Cardiac muscle cell (in vitro differentiated cells and primary cell): ENCODE data around the gene ZMYM1. TPM values are rescaled to one million over a fixed set of nuclear protein-coding genes. Genes with fewer than 3 reads are reported as not detected.
"Not testable (repeated sequence)": the region's sequence is repeated elsewhere in the genome, so short reads cannot be mapped to it uniquely, and the experiment has no call there.

ENCODE experiments used
- DNase-seq, 2 donors: peaks; one replicate each; pipeline versions ENCODE4 v3.0.0 to v3.0.0-alpha.2; 2010 to 2017; ENCODE audit warnings: low read depth in 1 of 2, low spot score in 1 of 2
- H3K27ac ChIP-seq: fragments of 200-600 bp; sonication (generic); 2 replicates; pipeline ENCODE4 v1.5.1; 2016
- H3K27me3 ChIP-seq: fragments of 200-600 bp; sonication (generic); 2 replicates; pipeline ENCODE4 v1.6.0; 2016; ENCODE audit warnings: control low read depth
- H3K36me3 ChIP-seq: fragments of 200-600 bp; sonication (generic); 2 replicates; pipeline ENCODE4 v1.5.1; 2016; ENCODE audit warnings: control low read depth
- H3K4me1 ChIP-seq: fragments of 200-600 bp; sonication (generic); 2 replicates; pipeline ENCODE4 v1.8.1; 2017; ENCODE audit warnings: low read depth, mild to moderate bottlenecking, mixed run types
- H3K4me3 ChIP-seq: fragments of 200-600 bp; sonication (generic); 2 replicates; pipeline ENCODE4 v1.5.1; 2016; ENCODE audit warnings: mild to moderate bottlenecking
- H3K9me3 ChIP-seq: fragments of 200-600 bp; sonication (generic); 2 replicates; pipeline ENCODE4 v1.5.1; 2017; ENCODE audit warnings: low read depth, mild to moderate bottlenecking, control low read depth
- polyA plus RNA-seq: library from polyadenylated mRNA; unstranded; fragments of >200 nt; fragmentation: Nextera tagmentation; extraction: Ambion mirVana; gene quantifications from 2 replicates; pipeline ENCODE4 v1.2.1, GENCODE V29; 2016
- total RNA-seq: library from RNA; depleted of rRNA; stranded (reverse); fragments of >200 nt; gene quantifications from 2 replicates; pipeline ENCODE4 v1.2.3, GENCODE V29; 2016
- TF ChIP-seq, protein P1 (sequence below): IDR thresholded peaks from 2 replicates; pipeline ENCODE4 v1.5.1; 2012; ENCODE audit warnings: low read depth, mild to moderate bottlenecking, low read length

Gene ZMYM1
- total and polyA plus RNA-seq, 2 experiments from 2014 or later: 7.5 to 12.2 TPM

DNA sequence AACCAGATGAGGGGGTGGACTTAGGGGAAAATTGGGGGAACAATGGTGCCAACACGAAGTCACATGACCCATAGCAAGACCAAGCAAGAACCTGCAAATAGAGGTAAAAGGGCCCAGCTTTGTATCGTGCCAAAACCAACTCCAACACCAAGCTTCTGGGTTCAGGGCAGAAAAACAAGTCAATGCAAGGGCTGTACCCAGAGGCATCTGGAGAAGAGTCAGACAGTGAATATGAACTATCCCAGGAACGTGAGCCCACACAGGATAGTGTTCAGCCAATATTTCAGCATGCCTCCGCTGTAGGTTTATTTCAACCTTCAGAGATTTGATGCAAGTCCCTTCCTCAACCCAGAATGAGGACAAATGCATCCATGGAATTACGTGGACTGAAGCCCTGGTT is 32.5 kb upstream of the ZMYM1 start:
- no peak overlapping the region for H3K27ac ChIP-seq

DNA sequence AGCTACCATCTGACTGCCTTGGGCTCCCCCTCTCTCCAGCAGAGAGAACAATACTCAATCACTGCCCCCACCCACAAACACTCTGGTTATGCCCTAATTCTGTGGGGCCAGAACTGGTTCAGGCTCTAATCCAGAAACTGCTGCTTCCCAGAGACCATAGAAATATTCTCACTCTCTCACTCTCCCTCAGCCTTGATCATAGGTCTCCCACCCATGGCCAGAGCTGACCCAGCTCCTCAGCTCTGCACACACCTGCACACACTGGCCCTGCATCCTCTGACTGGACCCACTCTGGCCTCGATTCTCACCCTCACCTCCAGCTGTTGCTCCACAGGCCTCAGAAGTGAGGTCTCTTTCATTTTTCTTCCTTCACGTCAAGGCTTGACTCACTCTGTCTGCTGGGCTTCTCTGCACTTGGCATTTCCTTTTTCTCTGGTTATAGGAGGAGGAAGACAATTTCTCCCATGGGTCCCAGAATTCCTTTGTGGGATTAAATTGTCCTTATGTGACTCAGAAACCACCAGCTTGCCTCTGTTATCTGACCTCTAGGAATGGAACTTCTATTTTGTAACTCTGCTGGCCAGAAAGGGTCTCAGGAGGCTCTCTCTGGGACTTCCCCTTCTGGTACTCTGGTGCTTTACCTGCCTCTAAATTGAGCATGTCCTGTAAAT is 31.9 kb upstream of the ZMYM1 start:
- peak in 1 of 2 donors; percentile 97 for DNase-seq
- TF ChIP-seq, protein P1, sequence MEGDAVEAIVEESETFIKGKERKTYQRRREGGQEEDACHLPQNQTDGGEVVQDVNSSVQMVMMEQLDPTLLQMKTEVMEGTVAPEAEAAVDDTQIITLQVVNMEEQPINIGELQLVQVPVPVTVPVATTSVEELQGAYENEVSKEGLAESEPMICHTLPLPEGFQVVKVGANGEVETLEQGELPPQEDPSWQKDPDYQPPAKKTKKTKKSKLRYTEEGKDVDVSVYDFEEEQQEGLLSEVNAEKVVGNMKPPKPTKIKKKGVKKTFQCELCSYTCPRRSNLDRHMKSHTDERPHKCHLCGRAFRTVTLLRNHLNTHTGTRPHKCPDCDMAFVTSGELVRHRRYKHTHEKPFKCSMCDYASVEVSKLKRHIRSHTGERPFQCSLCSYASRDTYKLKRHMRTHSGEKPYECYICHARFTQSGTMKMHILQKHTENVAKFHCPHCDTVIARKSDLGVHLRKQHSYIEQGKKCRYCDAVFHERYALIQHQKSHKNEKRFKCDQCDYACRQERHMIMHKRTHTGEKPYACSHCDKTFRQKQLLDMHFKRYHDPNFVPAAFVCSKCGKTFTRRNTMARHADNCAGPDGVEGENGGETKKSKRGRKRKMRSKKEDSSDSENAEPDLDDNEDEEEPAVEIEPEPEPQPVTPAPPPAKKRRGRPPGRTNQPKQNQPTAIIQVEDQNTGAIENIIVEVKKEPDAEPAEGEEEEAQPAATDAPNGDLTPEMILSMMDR: no peak
- no peaks in the 10 kb centered on the region for H3K27me3 ChIP-seq
- no peaks in the 10 kb centered on the region for H3K36me3 ChIP-seq
- no peaks in the 10 kb centered on the region for H3K4me1 ChIP-seq
- no peaks in the 10 kb centered on the region for H3K9me3 ChIP-seq
- H3K27ac ChIP-seq: no peak overlapping the region
- no peak overlapping the region for H3K4me3 ChIP-seq

More for the DNA sequence above, 32.5 kb upstream of the ZMYM1 start:
- no peaks in the 10 kb centered on the region for H3K9me3 ChIP-seq
- DNase-seq: no peak
- TF ChIP-seq, protein P1: no peak
- no peaks in the 10 kb centered on the region for H3K27me3 ChIP-seq
- no peaks in the 10 kb centered on the region for H3K36me3 ChIP-seq
- H3K4me3 ChIP-seq: no peak overlapping the region
- no peaks in the 10 kb centered on the region for H3K4me1 ChIP-seq

DNA sequence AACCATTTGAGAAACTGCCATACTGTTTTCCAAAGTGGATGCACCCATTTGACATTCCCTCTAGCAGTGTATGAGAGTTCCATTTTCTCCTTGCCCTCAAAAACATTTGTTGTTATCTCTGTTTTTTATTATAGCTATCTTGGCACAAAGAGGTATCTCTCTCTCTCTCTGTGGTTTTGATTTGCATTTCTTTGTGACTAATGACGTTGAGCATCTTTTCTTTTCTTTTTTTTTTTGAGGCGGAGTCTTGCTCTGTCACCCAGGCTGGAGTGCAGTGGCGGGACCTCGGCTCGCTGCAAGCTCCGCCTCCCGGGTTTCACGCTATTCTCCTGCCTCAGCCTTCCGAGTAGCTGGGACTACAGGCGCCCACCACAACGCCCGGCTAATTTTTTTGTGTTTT is 30.1 kb upstream of the ZMYM1 start:
- Histone ChIP-seq H3K4me3 (no peak overlapping the region), H3K27me3 (no peaks in the 10 kb centered on the region), H3K4me1 (no peaks in the 10 kb centered on the region), H3K9me3 (no peaks in the 10 kb centered on the region), H3K27ac (no peak overlapping the region), H3K36me3 (no peaks in the 10 kb centered on the region)
- TF ChIP-seq, protein P1: no peak
- peak in 1 of 2 donors; percentile 40 for DNase-seq

- Histone ChIP-seq H3K4me3 (no peak overlapping the region), H3K27me3 (no peaks in the 10 kb centered on the region), H3K4me1 (no peaks in the 10 kb centered on the region), H3K36me3 (no peaks in the 10 kb centered on the region), H3K9me3 (no peaks in the 10 kb centered on the region), H3K27ac (no peak overlapping the region)
- DNase-seq: no peak
- TF ChIP-seq, protein P1: no peak
Observed at GRCh38 chr1:35053433-35053832, 25.8 kb upstream of the ZMYM1 start.

- not testable (repeated sequence) for DNase-seq, H3K4me1 ChIP-seq, H3K27ac ChIP-seq, H3K9me3 ChIP-seq, H3K36me3 ChIP-seq, H3K4me3 ChIP-seq, H3K27me3 ChIP-seq
Observed at GRCh38 chr1:35054282-35054681, 24.9 kb upstream of the ZMYM1 start.

- not testable (repeated sequence) for DNase-seq, H3K4me1 ChIP-seq, H3K27me3 ChIP-seq, H3K4me3 ChIP-seq, H3K9me3 ChIP-seq, H3K27ac ChIP-seq, H3K36me3 ChIP-seq
Observed at GRCh38 chr1:35058321-35058720, 20.9 kb upstream of the ZMYM1 start.
